Stimulated activated CD8-positive, alpha-beta memory T cell treated with anti-CD3 and anti-CD28 coated beads, Interleukin-7, amount 100 ng/mL, for 4 hours (primary cell): ENCODE results near the gene PPP2R5E.
"Not testable (repeated sequence)": the region's sequence is repeated elsewhere in the genome, so short reads cannot be mapped to it uniquely, and the experiment has no call there.

Source experiments
- DNase-seq, 2 donors: peaks; one replicate each; pipeline ENCODE4 v3.0.0-alpha.2; 2020; ENCODE audit warnings: low read depth in 2 of 2

PPP2R5E gene

DNA sequence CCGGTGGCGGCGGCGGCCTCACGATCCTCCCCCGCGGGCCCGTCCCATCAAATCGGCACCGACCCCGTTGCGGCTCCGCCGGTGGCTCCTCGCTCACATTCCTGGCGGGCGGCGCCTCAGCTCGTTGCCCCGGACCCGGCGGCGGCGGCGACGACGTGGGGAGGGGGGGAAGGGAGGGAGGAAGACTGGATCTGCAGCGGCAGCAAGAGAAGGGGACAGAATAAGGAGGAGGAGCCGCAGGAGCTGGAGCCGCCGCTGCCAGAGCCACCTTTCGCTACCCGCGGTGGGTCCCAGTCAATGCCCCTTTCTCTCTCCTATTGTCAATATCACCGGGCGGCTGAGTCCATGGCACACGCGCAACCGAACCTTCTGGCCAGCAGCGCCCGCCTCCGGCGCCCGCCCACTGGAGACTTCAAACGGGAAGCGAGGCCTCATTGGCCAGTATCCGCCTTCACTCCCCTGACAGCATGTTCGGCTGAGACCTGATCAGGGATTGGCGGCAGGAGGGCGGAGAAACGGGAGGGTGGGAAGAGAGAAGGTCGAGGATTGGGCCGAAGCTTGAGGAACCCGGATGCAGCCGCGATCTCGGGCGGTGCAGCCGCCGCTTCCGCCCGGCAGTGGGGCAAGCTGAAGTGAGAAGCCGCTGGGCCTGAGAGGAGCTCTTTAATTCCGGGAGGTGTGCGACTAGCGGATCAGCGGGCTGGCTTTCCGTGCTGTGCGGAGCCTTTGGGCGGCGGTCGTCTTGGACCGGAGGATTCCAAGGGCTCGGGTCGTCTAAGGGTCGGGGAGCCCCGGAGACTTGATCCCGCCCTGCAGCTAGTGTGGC is at the start of gene PPP2R5E:
PPP2R5E (minus strand) TSS at position 378 of the 826 bp plus-strand sequence. CDS start 3,692 bp downstream, outside the sequence.
- peak; percentile 97 to 98 for DNase-seq

DNA sequence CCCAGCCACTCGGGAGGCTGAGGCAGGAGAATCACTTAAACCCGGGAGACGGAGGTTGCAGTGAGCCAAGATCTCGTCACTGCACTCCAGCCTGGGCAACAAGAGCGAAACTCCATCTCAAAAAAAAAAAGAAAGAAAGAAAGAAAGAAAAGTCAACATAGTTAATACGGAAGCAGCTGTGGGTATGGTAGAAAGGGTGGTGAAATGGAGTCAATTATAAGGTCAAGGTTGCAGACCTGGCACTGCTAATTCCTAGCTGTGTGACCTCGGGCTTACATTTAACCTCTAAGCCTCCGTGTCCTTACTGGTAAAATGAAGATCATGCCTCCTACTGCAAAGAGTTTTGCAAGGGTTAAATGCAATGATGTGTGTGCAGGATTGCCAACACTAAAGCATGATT is 39.9 kb upstream of the PPP2R5E start:
- not testable (repeated sequence) for DNase-seq

DNA sequence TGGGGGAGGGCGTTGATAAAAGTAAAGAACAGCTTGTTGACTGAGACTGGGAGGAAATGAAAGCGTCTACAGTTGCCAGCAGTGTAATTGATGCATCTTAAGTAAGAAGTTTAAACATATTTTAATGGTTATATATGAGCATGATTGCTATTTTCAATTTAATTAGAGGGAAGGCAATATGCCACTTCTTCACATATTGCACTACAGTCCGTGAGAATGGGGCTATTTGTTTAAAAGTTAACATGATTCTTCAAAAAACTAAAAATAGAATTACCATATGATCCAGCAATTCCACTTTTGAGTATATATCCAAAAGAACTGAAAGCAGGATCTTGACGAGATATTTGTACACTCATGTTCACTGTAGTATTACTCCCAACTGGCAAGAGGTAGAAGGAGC is 38.3 kb upstream of the PPP2R5E start:
- no peak for DNase-seq

DNA sequence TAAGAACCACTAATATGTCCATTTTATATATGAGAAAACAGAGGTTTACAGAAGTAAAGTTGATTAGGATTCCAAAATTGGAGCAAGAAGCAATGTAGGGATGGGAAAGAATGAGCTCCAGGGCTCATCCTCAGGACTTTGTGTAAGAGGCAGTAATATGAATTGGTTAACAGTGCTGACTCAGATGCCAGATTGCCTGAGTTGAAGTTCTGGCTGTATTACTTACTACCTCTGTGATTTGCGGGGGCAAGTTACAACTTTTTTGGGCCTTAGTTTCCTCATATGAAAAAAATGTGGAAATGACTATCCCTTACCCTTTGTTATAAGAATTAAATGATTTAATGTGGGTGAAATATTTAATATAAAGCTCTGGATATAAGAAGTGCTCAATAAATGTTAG is 35.1 kb upstream of the PPP2R5E start:
- no peak for DNase-seq

DNA sequence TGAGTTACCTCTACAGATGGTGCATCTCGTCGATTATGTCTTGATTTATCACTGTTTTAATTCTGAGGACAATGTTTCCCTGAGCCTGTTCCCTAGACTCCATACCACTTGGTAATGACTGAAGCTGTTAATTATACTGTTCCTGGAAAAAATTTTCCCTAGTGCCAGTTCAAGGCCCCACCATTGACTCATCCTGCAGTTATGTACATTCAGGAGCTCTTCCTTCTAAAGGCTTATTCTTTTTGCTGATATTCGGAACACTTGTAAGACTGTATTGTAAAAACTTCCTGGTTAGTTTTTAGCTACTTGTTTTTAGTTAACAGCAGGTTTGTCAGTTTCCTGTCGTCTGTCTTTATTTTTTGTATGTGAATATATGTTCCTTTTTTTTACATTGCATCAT is 30.4 kb upstream of the PPP2R5E start:
- DNase-seq = no peak

DNA sequence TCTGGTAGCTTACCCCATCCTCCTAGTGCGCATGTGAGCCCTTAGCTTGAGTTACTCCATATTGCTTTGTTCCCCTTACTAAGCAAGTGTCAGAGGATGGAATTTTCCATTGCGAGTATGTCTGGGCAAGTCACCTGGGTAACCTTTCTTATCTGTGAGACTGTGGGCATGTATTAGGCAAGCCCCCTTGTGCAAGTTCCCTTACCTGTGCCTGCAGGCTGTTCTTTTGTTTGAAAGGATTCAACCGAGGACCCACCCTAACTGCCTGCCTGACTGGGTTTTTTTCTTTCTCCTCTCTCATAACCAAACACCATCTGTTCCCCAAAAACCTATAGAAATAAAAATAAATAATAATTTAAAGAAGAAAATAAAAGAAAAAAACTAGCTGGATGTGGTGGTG is 22.3 kb upstream of the PPP2R5E start:
- DNase-seq = no peak

- DNase-seq = no peak
Observed at GRCh38 chr14:63564318-63564717, 21.1 kb upstream of the PPP2R5E start.

DNA sequence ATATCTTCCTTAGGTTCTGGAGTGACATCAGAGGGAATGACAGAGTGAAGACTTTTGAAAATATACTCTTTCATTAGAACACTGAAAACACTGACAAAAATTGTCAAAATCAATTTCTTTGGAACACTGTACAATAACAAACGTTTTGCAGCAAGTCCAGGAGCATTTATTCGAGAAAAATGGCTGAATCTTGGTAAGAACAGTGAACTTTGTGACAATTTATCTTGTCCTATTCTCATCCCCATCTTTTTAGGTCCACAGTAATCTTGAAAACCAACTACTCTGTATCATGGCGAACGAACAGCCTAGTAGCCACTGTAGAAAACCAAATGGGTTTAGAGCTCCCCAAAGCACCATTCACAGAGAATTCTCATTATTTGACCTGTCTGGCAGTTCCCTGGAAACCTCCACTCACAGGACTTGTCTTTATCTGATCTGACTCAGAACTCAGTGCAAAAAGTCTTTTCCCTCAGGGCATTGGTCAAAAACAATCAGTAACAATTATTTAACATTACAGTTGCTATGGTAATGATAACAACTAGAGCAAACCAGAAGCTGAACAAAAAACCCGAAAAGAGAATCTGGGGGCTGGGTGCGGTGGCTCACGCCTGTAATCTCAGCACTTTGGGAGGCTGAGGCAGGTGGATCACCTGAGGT is 20.3 kb upstream of the PPP2R5E start:
- DNase-seq = no peak

DNA sequence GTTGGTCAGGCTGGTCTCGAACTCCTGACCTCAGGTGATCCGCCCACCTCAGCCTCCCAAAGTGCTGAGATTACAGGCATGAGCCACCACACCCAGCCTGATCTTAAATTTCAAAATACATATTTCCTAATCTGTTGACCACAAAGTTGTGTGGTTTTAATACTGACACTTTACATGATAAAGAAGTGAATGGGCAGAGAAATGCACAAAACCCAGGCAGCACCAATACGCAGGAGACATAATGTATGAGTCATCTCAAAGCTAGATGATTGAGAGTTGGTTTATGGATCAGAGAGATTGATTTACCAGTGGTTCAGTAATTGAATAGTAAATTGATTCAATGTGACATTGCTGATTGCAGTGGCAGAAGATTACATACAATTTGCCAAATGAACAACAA is 19.2 kb upstream of the PPP2R5E start:
- no peak for DNase-seq

GRCh38 chr14:63555572-63555971 is 12.4 kb upstream of the PPP2R5E start:
- DNase-seq = no peak

GRCh38 chr14:63551332-63551731 is 8.2 kb upstream of the PPP2R5E start:
- DNase-seq = no peak

DNA sequence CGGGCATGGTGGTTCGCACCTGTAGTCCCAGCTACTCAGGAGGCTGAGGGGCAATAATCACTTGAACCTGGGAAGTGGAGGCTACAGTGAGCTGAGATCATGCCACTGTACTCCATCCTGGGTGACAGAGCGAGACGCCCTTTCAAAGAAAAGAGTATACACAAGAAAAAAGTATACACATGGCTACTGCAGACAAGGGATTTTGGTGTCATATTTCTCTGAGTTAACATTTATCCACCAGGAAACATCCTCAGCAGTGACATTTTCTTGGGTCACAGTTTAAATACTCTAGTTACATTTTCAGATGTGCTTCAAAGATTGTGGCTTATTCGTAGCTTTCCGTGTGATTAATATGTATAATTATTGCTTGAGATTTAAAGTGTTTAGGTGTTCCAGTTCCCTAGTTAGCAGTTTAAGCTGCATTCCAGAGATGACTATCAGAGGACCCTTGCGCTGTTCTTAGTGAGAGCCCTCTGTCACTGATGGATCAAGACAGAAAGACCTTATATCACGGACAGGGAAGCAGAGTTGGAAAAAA is 4.7 kb upstream of the PPP2R5E start:
- no peak for DNase-seq

GRCh38 chr14:63545431-63545830 is 2.3 kb upstream of the PPP2R5E start:
- DNase-seq = no peak

- DNase-seq = no peak
Observed at GRCh38 chr14:63544591-63545299, 1.6 kb upstream of the PPP2R5E start.

DNA sequence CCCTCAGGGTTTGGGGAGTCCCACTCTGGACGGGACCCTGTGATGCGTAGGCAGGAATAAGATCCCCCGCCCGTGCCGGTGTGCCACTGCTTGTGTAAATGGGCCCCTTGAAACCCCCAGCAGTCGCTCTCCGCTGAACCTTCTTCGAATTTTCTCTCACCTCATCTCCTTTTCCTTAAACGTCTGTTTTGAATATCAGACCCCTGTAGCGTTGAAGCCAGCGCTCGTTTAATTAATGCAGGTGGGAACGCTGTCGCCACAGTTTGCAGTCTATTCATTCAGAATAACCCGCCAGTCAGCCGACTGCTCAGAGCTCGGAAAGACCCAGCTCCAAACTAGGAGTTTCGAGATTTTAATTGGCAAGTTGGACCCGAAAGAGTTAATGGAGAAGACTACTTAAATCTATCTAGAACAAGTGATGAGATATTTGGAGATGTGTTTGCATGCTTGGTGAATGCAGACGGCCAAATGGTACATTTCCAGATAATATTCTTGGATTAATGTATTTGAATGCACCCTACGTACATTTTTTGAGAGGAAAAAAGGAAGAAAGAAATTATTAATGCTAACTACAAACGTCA is 739 bp upstream of the PPP2R5E start:
- no peak for DNase-seq

DNA sequence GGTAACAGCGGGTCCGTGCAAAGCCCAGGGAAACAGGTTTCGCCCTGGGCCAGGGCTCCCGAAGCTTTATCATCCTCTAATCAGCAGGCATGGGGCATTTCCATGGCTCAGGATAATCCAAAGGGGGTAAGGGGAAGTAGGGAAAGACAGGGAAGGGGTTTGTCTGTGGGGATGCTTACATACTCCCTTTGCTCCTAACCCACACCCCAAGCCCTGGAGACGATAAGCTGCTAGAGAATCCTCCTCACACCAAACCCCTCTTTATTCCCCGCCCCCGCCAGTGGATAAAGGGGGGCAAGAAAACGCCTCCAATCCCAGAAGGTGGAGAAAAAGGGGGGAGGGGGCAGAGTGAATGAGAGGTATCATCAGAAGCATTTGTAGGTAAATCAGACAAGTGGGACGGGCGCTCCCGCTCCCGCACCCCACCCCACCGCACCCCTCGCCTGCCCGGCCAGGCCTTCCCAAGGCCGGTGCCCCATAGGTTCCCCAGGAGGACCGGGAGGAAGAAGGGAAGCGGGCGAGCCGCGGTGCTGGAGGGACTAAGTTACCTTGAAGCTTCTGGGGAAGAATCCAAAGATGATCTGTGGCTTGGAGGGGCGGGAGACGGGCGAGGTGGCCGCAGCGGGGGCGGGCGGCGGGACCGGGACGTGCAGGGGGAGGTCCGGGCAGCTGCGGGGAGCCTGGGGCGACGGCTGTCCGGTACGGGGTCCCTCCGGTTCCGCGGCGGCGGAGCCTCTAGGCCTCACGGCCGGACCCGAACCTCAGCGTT is 762 bp downstream of the PPP2R5E start:
- peak in 1 of 2 donors; percentile 1 for DNase-seq

DNA sequence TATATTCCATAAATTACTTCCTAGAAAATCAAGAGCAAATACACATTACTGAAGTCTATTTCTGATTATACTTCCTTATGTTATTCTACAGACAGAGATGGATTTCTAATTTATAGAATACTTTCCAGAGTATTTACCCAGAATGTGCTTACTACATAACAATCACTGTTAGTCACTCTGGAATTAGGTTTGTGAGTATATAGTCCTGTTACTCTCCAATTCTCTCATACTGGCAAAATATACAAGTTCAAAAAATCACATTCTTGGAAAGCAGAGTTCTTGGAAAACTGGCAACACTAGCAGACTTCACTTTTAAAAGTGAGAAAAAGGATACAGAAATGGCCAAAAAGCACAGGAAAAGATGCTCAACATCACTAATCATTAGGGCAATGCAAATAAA is 7.3 kb downstream of the PPP2R5E start:
- no peak for DNase-seq

- no peak for DNase-seq
Observed at GRCh38 chr14:63533474-63533873, 9.7 kb downstream of the PPP2R5E start.

DNA sequence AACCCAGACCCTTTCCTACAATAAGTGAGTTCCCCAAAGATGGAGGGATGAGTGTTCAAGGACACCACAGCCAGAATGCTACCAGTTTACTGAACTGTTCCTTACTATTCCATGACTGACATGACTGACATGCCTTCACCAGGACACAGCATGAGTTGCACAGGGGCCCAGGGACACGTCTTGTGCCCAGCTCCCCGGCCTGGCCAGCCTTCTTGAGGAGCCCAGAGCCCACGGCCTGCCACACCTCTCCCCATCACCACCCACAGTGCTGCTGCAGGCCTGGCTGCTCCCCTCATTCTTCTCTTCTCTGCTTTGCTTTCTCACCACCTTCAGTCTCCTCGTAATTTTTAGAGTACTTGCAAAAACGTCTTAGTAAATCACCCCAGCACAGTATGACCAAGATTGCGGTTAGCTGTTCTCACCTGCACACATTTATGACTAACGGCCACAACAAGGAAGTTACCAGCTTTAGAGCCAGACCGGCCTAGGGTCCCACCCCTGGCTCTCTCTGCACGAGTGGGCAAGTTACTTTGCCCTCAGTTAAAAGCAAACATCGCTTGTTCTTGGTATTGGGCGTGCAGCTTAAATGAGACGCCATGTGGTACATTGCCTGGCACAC is 18.5 kb downstream of the PPP2R5E start:
- peak in 1 of 2 donors; percentile 30 for DNase-seq

DNA sequence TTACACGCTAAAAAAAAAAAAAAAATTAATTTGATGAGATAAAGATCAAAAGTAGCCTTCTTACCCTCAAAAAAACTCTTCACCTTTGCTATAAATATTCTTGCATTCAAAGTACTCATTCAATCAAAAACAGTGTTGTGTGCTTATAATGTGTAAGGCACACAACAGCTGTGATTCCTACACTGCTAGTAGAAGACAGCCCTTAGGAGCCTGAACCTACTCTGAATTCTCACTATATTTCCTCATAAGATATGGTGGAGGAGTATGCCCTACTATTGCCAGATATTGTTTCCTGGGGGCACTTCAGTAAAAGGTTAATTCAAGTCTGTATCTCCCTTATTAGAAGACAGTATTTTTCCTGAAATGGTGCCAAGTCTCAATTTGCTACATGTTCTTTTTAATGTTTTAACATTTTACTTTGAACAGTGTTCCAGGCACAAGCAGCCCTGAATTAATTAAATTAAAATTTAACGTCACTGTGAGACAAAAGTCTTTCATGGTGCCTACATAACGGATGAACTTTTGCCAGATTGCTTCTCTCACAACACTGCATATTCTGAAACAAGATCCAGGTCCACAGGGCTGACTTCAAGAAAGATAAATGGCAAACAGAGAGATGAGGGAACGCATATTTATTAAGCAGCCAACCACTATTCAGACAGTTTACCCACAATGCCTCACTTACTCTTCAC is 19.3 kb downstream of the PPP2R5E start:
- no peak for DNase-seq
